Activated CD4-positive, alpha-beta T cell treated with anti-CD3 and anti-CD28 coated beads, Interleukin-2, Interleukin-4, amounts not matched to agents 100 ng/mL and 50 ng/mL, durations not matched to agents 16 hours and 8 hours (primary cell): ENCODE measurements around the gene PIM1.

Experiments
- DNase-seq: peaks from one replicate; pipeline ENCODE4 v3.0.0-alpha.2; 2020; ENCODE audit warnings: low spot score

Gene PIM1

DNA sequence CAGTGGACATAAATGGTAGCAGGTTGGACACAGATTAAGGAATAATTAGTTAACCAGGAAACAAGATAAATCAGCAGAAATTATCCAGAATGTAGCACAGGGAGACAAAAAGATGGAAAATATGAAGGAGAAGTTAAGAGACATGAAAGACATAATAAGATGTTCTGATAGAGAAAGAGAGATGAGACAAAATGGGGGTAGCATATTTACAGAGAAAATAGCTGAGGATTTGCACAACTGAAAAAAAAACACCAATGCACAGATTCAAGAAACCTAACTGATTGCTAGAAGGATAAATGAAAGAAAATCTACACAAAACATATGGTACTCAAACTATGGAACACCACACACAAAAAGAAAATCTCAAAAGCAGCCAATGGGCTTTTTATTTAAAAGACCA, 53.0 kb downstream of the PIM1 start:
- no peak for DNase-seq
